Mucosa of rectum (tissue), 2 donors: ENCODE data around the gene EIF1B.

Experiments used
- H3K27ac ChIP-seq, 2 donors: one replicate each; pipeline ENCODE4 v1.7.0; 2013; ENCODE audit warnings: inconsistent platforms in 2 of 2, low read depth in 2 of 2, low read length in 2 of 2
- H3K27me3 ChIP-seq, 2 donors: one replicate each; pipeline ENCODE4 v1.7.0; 2013; ENCODE audit warnings: low read length in 2 of 2; ENCODE audit not compliant: control insufficient read depth in 2 of 2, insufficient read depth in 2 of 2
- H3K36me3 ChIP-seq, 2 donors: one replicate each; pipeline ENCODE4 v1.7.0; 2013; ENCODE audit warnings: low read length in 2 of 2; ENCODE audit not compliant: control insufficient read depth in 2 of 2, insufficient read depth in 2 of 2
- H3K4me1 ChIP-seq, 2 donors: one replicate each; pipeline ENCODE4 v1.7.0; 2013; ENCODE audit warnings: low read length in 2 of 2, mild to moderate bottlenecking in 1 of 2; ENCODE audit not compliant: control insufficient read depth in 2 of 2, insufficient read depth in 2 of 2
- H3K4me3 ChIP-seq, 2 donors: one replicate each; pipeline ENCODE4 v1.7.0; 2013; ENCODE audit warnings: low read length in 2 of 2
- H3K9ac ChIP-seq, 2 donors: one replicate each; pipeline ENCODE4 v1.7.0; 2013; ENCODE audit warnings: low read length in 2 of 2, low read depth in 1 of 2, mild to moderate bottlenecking in 1 of 2
- H3K9me3 ChIP-seq, 2 donors: one replicate each; pipeline ENCODE4 v1.7.0; 2013; ENCODE audit warnings: low read length in 2 of 2; ENCODE audit not compliant: control insufficient read depth in 2 of 2
- donor health status: healthy.
- donor health status: Normal muscosa, but diverticular disease.

EIF1B gene

GRCh38 chr3:40324621-40325020 is 15.1 kb downstream of the EIF1B start:
- no peak overlapping the region for H3K4me3 ChIP-seq
- H3K9me3 ChIP-seq: no peaks in the 10 kb centered on the region
- H3K4me1 ChIP-seq: no peaks in the 10 kb centered on the region
- no peaks in the 10 kb centered on the region for H3K36me3 ChIP-seq
- no peak overlapping the region for H3K9ac ChIP-seq
- H3K27ac ChIP-seq: no peak overlapping the region
- no peaks in the 10 kb centered on the region for H3K27me3 ChIP-seq

GRCh38 chr3:40325465-40325864 is 16.0 kb downstream of the EIF1B start:
- Histone ChIP-seq H3K9ac (no peak overlapping the region), H3K36me3 (no peaks in the 10 kb centered on the region), H3K4me3 (no peak overlapping the region), H3K4me1 (no peaks in the 10 kb centered on the region), H3K9me3 (no peaks in the 10 kb centered on the region), H3K27ac (no peak overlapping the region), H3K27me3 (no peaks in the 10 kb centered on the region)

GRCh38 chr3:40328374-40328773 is 18.9 kb downstream of the EIF1B start:
- H3K27me3 ChIP-seq: no peaks in the 10 kb centered on the region
- H3K4me3 ChIP-seq: no peak overlapping the region
- no peak overlapping the region for H3K9ac ChIP-seq
- H3K9me3 ChIP-seq: no peaks in the 10 kb centered on the region
- no peak overlapping the region for H3K27ac ChIP-seq
- no peaks in the 10 kb centered on the region for H3K36me3 ChIP-seq
- no peaks in the 10 kb centered on the region for H3K4me1 ChIP-seq

- Histone ChIP-seq H3K36me3 (no peaks in the 10 kb centered on the region), H3K4me1 (no peaks in the 10 kb centered on the region), H3K9me3 (no peaks in the 10 kb centered on the region), H3K4me3 (no peak overlapping the region), H3K27me3 (no peaks in the 10 kb centered on the region), H3K27ac (no peak overlapping the region), H3K9ac (no peak overlapping the region)
Observed at GRCh38 chr3:40329071-40329470, 19.6 kb downstream of the EIF1B start.

- no peaks in the 10 kb centered on the region for H3K27me3 ChIP-seq
- no peaks in the 10 kb centered on the region for H3K9me3 ChIP-seq
- H3K4me3 ChIP-seq: no peak overlapping the region
- no peak overlapping the region for H3K27ac ChIP-seq
- no peaks in the 10 kb centered on the region for H3K4me1 ChIP-seq
- H3K36me3 ChIP-seq: no peaks in the 10 kb centered on the region
- no peak overlapping the region for H3K9ac ChIP-seq
Observed at GRCh38 chr3:40332684-40333083, 23.2 kb downstream of the EIF1B start.

GRCh38 chr3:40333416-40333815 is 23.9 kb downstream of the EIF1B start:
- Histone ChIP-seq H3K27me3 (no peaks in the 10 kb centered on the region), H3K27ac (no peak overlapping the region), H3K9ac (no peak overlapping the region), H3K9me3 (no peaks in the 10 kb centered on the region), H3K4me1 (no peaks in the 10 kb centered on the region), H3K4me3 (no peak overlapping the region), H3K36me3 (no peaks in the 10 kb centered on the region)

GRCh38 chr3:40333852-40334251 is 24.3 kb downstream of the EIF1B start:
- no peak overlapping the region for H3K27ac ChIP-seq
- no peak overlapping the region for H3K4me3 ChIP-seq
- H3K4me1 ChIP-seq: no peaks in the 10 kb centered on the region
- no peak overlapping the region for H3K9ac ChIP-seq
- no peaks in the 10 kb centered on the region for H3K36me3 ChIP-seq
- H3K27me3 ChIP-seq: no peaks in the 10 kb centered on the region
- H3K9me3 ChIP-seq: no peaks in the 10 kb centered on the region

GRCh38 chr3:40336101-40336500 is 26.6 kb downstream of the EIF1B start:
- Histone ChIP-seq H3K4me3 (no peak overlapping the region), H3K4me1 (no peaks in the 10 kb centered on the region), H3K27me3 (no peaks in the 10 kb centered on the region), H3K36me3 (no peaks in the 10 kb centered on the region), H3K27ac (no peak overlapping the region), H3K9me3 (no peaks in the 10 kb centered on the region), H3K9ac (no peak overlapping the region)

GRCh38 chr3:40336511-40337135 is 27.1 kb downstream of the EIF1B start:
- no peaks in the 10 kb centered on the region for H3K27me3 ChIP-seq
- H3K9me3 ChIP-seq: no peaks in the 10 kb centered on the region
- no peak overlapping the region for H3K4me3 ChIP-seq
- H3K27ac ChIP-seq: no peak overlapping the region
- H3K4me1 ChIP-seq: no peaks in the 10 kb centered on the region
- H3K9ac ChIP-seq: no peak overlapping the region
- no peaks in the 10 kb centered on the region for H3K36me3 ChIP-seq

- Histone ChIP-seq H3K4me3 (no peak overlapping the region), H3K27me3 (no peaks in the 10 kb centered on the region), H3K27ac (no peak overlapping the region), H3K9ac (no peak overlapping the region), H3K36me3 (no peaks in the 10 kb centered on the region), H3K4me1 (no peaks in the 10 kb centered on the region), H3K9me3 (no peaks in the 10 kb centered on the region)
Observed at GRCh38 chr3:40337136-40338108, 27.9 kb downstream of the EIF1B start.
